Measurements from ENCODE around the gene RGS3.
A peak's percentile ranks its signal among the peaks of the same experiment; 100 is the strongest.

RGS3 gene

GRCh38 chr9:113590991-113591898 is 127.7 kb downstream of the RGS3 start:
- DNase-seq = peak; percentile 87

DNA sequence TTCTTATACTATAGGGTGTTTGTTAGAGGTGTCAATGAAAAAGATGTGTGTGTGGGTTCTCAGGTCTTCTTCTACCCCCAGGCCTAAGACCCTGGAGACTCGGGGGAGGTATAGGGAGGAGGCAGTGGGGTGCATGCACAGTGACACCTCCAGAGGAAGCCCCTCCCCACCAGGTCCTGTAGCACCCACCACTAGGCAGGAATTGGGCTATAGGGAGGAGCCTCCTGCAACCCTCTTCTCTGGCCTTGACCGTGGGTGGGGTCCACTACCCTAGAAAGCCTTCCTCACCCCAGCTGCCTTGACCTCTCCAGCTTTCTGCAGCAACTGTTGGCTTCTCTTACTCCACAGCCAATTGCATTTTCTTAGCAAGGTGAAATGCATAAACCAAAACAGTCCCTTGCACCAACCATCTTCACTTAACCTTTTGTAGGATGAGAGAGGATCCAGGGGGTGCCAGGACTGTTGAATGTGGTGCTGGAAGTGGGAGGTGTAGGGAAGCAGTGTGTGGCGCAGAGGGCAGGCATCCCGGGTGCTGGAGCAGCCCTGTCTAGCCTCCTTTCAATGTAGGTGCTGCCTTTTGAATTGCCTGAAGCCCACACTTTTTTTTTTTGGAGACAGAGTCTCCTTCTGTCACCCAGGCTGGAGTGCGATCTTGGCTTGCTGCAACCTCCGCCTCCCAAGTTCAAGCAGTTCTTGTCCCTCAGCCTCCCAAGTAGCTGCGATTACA is 128.5 kb downstream of the RGS3 start:
- DNase-seq = no peak

GRCh38 chr9:113592876-113593575 is 129.5 kb downstream of the RGS3 start:
- no peak for DNase-seq

DNA sequence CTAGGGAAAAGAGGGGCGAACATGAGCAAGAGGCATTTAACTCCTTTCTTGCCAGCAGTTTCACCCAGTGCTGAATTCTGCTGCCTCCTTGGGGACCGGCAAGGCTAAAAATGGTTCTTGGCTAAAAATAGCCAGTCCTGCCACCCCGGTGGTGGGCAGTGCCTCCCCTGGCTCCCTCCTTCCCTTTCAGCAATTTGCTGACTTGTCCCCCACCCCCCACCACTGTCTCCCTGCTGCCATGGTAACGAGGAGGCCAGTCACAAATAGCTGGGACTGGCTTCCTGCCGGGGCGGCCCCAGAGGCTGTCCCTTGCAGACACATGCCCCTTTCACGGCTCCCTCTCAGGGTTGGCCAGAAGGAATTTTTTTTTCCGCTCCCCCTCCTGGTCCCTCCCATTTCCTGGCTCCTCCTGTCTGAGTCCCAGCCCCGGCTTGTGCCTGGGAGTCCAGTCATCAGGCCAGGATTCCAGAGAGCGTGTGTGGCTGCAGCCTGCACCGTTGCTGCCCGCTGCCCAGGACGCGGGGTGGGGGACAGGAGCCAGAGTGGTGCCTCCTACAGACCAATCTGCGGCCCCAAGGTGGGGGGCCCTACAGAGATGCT is 130.3 kb downstream of the RGS3 start:
- DNase-seq = peak; percentile 80

DNA sequence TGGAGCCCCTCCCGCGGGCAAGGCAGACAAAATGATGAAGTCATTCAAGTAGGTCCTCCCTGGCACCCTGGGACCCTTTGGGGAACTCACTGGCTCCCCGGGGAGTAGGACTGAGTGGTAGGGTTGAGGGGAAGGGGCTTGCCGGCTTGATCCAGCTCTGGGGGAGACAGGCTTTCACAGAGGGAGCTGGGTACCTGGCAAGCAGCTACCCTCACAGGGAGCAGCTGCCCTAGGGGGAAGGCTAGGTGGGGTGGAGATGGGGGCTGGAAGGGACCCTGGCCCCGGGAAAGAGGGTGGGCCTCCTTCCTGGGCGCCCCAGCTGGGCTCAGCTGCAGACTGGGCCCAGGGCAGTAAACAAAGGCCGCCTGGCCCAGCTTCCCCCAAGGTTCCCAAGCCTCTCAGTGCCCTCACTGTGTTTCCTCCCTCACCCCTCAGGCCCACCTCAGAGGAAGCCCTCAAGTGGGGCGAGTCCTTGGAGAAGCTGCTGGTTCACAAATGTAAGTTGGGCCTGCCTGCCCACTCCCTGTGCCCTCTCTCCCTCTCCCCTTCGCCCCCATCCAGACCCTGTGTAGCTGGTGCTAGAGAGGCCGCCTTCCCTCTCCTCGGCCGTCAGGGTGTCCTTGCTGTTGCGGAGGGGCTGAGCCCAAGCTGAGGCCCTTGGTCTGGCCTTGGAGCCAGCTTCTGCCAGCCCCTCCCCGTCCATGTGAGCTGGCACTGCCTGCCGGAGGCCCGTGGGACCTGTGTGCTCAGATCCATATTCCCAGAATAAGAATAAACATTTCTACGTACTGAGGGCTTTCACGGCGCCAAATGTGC is 131.2 kb downstream of the RGS3 start:
- no peak for DNase-seq

- no peak for DNase-seq
These were observed 133.2 kb downstream of the RGS3 start for GRCh38 chr9:113596616-113597320.

DNA sequence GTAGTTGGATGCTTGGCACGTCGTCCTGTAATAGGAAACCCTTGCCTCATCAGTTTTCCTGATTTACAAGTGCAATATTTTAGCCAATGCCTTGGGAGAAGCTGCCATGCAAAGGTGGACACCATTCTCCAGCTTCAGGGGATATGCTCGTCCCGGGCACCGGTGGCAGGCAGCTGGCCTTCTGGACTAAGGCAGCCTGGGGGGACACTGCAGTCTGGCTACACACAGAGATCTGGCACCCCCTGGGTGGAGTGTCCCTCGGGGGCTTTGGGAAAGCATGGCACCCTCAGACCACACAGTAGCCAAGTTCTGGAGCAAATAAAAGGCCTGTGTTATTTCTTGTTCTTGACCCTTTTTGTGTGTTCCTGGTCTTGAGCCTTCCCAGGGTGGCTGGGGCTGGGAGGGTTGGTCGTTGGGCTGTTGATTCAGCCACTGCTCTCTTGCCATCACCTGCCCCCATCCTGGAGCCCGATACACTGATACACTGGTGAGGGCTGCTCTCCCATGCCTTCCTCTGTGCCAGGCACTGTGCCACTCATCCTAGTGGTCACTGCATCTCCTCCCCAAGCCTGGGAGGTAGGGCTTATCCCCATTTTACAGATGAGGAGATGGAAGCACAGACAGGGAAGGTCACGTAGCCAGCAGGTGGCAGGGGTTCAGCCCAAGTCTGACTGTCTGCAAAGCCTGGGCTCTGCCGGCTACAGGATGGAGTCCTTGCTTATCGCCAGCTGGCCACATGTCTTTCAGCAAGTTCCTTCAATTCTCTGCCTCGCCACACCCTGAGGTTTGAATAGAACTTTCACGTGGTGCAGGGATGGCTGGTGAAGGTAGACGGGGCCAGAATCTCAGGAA is 134.1 kb downstream of the RGS3 start:
- no peak for DNase-seq

DNA sequence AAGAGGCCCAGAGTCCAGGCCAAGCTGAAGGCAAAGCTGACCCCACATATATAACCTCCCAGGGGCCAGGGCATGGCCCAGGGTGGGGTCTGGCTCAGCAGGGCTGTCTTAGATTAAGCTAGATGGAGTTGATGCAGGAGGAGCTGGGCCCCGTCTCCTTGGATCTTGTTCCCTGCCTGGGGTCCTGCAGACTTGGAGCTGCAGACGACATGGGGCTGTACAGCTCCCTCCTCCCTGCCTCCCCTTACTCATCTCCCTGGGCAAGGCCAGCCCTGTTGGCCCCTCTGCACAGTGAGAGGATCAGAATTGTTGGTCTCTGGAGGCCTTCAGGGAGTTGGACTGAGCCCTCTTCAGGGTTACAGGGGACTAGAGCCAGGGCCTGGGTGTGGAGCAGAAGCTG is 134.9 kb downstream of the RGS3 start:
- DNase-seq = no peak

GRCh38 chr9:113598883-113599282 is 135.4 kb downstream of the RGS3 start:
- DNase-seq = no peak

- no peak for DNase-seq
These were observed 136.1 kb downstream of the RGS3 start for GRCh38 chr9:113599646-113600022.

DNA sequence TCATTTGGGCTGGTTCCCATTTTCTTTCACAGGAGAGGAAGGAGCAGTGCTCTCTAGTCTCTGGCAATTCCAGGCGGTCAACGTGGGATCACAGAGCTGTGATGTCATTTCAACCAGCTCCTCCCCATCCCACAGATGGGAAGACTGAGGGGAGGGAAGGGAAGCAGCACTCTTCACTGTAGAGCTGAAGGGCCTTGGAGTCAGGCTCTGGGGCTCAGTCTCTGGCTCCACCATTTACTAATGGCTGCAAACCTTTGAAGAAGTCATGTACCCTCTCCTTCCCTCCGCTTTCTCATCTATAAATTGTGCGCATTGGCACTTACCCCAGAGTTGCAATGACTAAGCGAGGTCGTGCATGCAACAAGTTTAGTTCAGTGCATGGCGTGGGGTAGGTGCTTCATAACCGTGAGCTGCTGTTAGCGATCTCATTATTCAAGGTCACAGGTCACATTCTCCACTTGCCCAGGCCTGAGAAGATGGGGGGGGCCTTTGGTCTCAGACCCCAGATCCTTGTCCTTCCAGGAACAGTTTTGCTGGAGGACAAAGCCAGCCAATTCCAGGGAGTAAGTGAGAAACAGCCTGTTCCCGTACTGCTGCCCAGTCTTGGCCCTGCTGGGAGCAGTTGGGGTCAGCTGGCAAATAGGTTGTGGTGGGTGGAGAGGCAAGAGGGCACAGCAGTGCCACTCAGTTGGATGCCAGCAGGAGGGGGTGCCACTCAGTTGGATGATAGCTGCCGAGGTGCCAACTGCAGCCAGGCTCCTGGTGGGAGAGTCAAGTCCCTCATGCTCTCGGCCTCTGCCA is 136.7 kb downstream of the RGS3 start:
- DNase-seq = no peak

GRCh38 chr9:113600871-113601614 is 137.5 kb downstream of the RGS3 start:
- DNase-seq = no peak

- no peak for DNase-seq
These were observed 138.1 kb downstream of the RGS3 start for GRCh38 chr9:113601656-113602055.

DNA sequence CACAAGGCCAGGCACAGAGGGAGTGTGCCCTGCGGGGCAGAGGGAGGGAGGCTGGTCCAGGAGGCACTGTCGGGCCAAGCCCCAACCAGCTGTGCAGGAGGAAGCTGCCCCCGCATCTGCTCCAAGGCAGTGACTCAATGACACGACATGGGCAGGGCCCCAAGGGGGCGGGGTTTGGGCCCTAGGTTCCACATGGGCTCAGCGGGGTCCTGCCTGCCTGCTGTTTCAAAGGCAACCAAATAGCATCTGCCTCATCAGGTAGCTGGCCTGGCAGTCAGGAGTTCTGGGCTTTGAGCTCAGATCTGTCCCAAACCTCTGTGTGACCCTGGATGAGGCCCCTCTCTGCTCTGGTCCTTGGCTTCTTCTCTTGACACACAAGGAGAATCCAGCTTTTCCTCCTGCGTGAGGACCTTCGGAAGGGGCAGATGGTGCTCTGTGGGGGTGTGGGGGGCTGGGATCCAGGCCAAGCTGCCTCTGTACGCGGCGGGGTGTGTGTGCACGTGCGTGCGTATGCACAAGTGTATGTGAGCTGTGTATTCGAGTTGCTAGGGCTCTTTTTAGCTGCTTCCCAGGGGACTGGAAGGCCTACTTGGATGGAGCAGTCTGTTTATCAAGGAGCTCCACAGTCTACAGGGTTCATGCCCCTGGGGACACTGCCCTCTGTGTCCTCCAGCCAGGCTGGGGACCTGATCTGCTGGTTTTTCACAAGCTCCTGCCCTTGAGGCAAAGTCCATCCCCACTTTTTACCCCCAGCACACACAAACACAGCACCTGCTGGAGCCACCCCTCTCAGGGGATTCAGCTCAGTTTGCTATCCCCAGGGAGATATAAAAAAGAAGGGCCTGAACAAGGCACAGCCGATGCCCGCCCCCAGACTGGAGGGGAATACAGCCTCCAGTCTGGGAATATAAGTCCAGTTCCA is 138.9 kb downstream of the RGS3 start:
- DNase-seq = peak; percentile 83

GRCh38 chr9:113603048-113603375 is 139.5 kb downstream of the RGS3 start:
- no peak for DNase-seq

- no peak for DNase-seq
These were observed 140.2 kb downstream of the RGS3 start for GRCh38 chr9:113603773-113604172.

- no peak for DNase-seq
These were observed 140.9 kb downstream of the RGS3 start for GRCh38 chr9:113604393-113604792.

DNA sequence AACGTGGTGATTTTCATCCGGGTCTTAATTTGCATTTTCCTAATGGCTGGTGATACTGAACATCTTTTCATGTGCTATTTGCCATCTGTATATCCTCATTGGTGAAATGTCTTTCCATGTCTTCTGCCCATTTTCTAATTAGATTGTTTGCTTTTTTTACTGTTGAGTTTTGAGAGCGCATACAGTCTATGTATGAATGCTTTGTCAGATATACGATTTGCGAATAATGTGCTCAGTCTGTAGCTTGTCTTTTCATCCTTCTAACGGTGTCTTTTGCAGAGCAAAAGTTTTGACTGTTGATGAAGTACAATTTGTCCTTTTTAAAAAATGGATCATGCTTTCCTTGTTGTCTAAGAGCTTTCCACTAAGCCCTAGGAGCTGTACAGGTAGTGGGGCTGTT is 143.0 kb downstream of the RGS3 start:
- DNase-seq = no peak

All from suppressor macrophage treated with lipopolysaccharide for 4 hours (primary cell).